NCI-H510A treated with DMSO at 0.1 percent for 48 hours (cell line): ENCODE measurements around the gene INTS1.
"Not testable (repeated sequence)": the region's sequence is repeated elsewhere in the genome, so short reads cannot be mapped to it uniquely, and the experiment has no call there.

Experiments used
- DNase-seq: peaks from one replicate; lab custom pipeline; 2025; lab: John Stamatoyannopoulos, UW

Gene INTS1

GRCh38 chr7:1447112-1447511 is 57.1 kb downstream of the INTS1 start:
- no peak for DNase-seq

DNA sequence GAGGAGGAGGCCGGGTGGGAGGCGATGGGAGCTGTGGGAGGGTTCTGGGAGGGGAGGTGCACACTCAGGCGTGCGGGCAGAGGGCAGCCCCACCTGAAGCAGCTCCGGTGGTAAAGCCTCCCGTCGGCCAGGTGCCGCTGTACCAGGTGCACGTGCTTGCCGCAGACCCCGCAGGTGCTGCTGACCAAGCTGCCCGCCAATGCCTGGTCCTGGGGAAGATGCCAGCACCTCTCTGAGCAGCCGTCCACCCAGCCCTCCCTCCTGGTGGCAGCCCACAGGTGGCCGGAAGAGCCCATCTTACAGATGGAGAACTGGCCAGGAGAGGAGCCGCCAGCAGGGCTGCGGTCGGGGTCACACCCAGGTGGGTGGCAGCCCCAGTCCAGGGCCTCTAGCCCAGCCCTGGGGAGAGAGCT is 57.6 kb downstream of the INTS1 start:
- DNase-seq: peak; percentile 59

- peak; percentile 56 for DNase-seq
These were observed 58.2 kb downstream of the INTS1 start for GRCh38 chr7:1446026-1446425.

DNA sequence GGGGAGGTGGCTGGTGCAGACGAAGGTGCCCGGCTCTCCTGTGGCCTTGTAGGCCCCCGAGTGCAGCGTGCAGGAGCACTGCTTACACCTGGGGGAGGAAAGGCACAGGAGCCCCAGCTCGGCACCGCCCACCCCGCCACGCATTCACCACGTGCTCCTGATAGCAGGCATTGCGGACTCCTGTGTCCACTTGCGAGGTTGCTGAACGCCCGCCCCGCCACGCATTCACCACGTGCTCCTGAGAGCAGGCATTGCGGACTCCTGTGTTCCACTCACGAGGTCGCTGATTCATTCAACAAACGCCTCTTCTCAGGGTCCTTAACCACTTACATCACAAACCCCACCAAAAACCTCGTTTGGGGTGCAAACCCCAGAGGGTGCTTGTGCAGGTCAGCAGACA is 58.8 kb downstream of the INTS1 start:
- DNase-seq: no peak

- no peak for DNase-seq
These were observed 59.3 kb downstream of the INTS1 start for GRCh38 chr7:1444925-1445322.

GRCh38 chr7:1444214-1444924 is 59.8 kb downstream of the INTS1 start:
- DNase-seq: no peak

DNA sequence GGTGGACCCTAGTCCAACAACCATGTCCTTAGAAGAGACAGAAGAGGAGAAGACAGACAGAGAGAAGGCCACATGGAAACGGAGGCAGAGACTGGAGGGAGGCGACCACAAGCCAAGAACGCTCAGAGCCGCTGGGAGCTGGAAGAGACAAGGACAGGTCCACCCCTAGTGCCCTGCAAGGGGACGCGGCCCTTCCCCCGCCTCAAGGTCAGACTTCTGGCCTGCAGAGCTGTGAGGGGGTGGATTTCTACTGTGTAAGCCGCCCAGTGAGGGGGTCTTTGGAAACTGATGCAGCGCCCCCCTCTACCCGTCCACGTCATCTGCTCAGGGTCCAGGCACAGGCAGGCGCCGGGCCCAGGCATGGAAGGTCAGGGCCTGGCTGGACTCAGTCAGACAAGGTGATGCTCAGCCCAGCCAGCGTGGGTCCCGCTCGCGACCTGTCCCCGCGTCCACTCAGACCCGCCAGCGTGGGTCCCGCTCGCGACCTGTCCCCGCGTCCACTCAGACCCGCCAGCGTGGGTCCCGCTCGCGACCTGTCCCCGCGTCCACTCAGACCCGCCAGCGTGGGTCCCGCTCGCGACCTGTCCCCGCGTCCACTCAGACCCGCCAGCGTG is 60.5 kb downstream of the INTS1 start:
- not testable (repeated sequence) for DNase-seq

- DNase-seq: no peak
These were observed 61.6 kb downstream of the INTS1 start for GRCh38 chr7:1442355-1443124.

DNA sequence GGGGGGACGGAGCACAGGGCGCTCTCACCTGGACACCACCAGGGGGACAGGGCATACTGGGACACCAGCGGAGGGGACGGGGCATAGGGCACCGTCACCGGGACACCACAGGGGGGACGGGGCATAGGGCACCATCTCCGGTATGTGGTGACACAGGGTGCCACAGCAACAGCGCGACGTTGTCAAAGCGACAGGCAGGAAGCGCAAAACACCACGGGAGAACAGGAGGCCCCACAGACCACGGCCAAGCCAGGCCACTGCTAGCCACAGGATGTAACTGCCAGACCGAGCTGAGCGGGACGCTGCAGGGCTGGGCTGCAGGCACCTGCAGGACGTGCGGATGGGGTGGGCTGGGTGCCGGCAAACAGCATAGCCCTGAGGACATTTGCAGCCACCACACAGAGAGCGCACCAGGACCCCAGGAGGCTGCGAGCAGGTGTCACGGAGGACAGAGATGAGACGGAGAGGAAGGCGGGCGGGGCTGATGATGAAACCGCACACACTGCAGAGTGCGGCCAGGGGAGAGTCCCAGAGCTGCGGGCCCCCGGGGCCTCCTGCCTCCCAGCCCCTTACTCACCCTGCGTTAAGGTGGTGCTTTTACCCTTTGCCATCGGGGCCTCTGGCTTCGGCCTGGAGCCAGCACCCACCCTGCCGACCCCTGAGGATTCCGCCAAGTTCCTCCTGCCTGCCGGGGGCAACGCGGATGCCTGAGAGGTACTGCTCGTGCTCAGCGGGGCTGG is 62.4 kb downstream of the INTS1 start:
- DNase-seq: no peak

DNA sequence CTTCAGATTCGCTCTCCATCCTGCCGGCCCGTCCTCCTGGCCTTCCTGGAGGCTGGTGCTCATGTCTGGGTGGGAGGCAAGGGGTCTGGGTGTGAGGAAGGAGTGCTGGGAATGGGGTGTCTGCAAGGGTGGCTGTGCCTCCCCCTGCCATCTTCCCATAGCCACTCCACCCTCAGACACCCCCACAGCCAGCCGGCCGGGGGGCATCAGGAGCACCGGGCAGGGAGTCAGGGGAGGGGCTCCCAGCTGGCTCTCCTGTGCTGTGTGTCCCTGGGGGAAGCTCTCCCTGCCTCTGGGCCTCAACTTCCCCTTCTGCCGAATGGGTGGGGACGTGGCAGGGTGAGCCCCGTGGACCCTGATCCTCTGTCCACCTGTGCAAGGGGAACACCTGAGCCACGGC is 63.6 kb downstream of the INTS1 start:
- DNase-seq: no peak

DNA sequence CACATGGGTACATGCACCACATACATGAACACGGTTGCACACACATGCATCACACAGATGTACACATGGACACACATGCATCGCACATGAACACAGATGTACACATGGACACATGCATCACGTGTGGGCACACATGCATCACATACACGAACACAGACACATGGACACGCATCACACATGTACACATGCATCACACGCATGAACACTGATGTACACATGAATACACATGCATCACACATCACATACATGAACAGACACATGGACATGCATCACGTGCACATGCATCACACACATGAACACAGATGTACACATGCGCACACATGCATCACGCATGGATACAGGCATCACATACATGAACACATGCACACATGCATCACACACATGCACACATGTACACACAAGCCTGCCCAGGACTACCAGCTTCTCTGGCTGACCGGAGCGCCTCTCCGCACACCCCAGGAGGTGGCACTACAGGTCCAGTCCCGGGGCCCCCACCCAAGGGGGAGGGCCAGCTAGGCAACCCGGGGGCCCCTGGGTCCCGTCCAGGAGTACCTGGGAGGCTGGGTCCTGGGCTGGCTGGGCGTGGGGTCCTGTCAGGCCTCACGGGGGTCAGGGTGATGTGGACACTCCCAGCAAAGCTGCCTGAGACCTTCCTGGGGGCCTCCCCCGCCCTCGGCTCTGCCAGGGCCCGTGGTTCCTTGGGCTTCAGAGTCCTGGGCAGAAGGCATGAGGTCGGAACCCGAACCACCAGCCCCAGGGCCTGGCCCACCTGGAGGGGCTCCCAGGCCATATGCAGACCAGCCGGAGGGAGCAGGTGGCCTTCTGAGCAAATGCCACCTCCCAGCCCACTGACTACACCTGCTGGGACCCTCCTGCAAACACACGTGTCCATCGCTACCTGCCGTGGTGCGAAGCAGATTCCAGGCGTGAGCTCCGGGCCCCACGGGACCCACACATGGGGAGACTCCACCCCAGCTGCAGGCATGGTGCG is 64.5 kb downstream of the INTS1 start:
- no peak for DNase-seq

DNA sequence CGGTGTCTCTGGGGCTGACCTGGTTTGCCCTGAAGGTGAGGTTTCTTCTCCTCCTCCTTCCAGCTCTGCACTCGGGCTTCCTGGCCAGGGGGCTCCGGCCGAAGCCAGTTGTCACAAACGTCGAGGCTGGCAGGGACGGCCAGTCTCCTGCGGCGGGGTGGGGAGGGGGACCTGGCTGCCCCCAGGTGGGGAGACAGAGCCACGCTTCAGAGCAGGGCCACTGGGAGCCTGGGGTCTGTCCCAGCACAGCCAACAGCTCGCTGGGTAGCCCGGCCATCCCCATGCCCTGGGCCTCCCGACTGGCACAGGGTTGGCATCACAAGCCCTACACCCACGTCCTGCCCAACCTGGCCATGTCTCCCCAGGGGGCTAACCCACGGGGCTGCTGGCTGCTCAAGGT is 65.4 kb downstream of the INTS1 start:
- DNase-seq: no peak

GRCh38 chr7:1438208-1438607 is 66.0 kb downstream of the INTS1 start:
- no peak for DNase-seq

- DNase-seq: no peak
These were observed 66.9 kb downstream of the INTS1 start for GRCh38 chr7:1437155-1437880.

- DNase-seq: no peak
These were observed 67.6 kb downstream of the INTS1 start for GRCh38 chr7:1436608-1437007.

DNA sequence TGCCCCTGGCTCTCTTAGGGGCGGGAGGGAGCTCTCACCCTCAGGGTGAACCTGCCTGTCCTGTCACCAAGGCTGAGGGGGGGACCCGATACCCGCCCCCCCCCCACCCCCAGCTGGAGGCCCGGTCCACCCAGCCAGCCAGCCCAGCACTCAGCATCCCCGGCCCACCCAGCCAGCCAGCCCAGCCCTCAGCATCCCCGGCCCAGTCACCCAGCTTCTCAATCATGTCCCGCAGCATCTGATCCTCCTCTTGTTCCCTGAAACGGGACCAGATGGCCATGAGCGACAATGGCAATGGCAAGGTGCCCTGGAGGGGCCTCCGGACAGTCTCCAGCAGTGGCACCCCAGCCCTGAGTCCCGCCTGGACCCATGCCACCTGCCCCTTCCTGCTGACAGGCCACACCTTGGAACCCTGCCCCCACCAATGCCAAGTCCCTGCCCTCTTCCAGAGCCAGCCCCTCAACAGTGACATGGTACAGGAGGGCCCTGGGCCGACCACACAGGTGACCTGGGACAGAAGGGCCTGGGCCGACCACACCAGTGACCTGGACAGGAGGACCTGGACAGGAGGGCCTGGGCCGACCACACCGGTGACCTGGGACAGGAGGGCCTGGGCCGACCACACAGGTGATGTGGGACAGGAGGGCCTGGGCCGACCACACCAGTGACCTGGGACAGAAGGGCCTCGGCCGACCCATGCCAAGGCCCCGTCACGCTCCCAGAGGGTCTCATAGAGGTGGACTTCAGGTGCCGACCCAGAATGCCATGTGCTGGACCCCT is 69.1 kb downstream of the INTS1 start:
- DNase-seq: no peak

DNA sequence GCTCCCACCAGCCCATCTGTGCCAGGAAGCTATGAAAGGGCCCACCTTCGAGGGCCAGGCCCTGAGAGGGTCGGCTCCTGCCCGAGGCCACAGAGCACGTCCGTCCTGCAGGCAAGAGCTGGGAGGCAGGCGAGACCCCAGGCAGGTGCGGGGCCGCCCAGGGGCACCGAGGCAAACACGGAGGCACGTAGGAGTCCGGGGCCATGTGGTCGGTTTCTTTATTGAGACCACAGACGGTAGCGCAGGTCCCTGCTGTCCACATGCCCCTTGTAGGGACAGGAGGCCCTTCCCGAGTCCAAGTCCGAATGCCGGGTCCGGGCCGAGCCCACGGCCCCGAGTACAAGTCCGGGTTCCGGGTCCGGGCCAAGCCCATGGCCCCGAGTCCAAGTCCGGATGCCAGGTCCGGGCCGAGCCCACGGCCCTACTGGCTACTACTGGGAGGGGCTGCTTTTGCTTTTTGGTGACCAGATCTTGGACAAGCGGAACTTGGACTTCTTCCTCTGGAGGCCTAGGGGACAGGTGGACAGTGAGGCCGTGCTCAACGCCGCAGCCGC is 69.9 kb downstream of the INTS1 start:
- DNase-seq: no peak

- DNase-seq: no peak
These were observed 70.9 kb downstream of the INTS1 start for GRCh38 chr7:1433128-1433920.
